ENCODE measurements around the gene LAMA5.

GRCh38 chr20:62350098-62350628, 16.9 kb downstream of the LAMA5 start:
- no peak for TF ChIP-seq POLR2A (IDR thresholded peaks at IDR 0.05)
- no peak for TF ChIP-seq CTCF (IDR thresholded peaks at IDR 0.05)

All from breast epithelium (tissue), 3 donors.